ENCODE measurements around the gene ATP5PB.

The ATP5PB gene

DNA sequence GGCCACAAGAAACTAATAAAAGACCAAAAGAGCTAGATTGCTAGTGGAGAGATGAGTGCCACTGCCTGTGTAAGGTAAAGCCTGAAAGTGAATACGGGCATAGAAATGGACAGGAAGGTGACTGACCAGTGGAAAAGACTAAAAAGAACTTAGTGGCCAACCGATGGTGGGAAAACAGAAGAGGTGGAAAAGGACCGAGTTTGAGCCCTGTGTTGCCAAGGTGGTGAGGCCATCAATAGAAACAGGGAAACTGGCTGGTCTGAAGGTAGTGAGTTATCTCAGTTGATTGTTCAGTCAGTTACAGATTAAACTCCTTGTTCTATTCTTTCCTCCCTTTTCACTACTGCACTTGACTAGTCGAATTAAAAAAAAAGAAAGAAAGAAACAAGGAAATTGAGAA, 2.7 kb upstream of the ATP5PB start:
- no peak for DNase-seq (ENCODE audit: low read depth in 3 of 3, low spot score in 1 of 3)

DNA sequence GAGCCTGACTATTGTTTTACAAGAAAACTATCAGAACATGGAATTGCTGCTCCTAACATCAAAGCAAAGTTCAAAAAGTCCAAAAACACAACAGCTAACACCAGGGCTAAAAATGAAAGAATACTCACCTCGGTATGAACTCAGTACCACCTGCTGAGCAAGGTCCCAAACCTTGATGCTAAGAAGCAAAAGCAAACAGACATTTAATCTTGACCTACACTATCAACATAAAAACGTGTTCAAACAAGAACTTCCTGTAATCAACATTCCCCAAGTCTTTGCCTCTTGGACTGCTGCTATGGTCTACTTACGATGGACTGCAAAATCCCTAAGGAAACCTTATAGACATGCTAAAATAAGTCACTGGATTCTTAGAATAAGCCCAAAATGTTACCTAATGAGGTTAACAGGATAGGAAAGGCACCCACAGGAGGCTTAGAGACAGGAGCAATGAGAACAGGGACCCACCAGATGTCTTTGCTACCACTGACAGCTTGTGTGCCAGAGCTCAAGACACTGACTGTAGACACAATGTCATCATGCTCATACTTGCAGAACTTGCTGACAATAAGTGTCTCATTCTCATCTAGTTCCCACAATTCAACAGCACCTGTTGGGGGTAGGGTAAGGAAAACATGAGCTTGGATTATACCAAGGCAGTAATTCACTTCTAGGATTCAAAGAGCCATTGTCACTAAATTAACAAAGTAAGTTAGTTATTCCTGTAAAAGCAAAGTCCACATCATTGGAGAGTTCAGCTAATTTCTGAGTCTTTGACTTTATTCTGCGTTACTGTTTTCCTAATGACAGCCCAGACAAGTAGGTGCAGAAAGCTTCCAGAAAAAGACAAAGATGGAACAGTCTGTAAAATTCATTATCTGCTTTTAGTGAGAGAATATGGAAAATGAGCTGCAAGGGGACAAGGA, 2.0 kb upstream of the ATP5PB start:
- no peak for DNase-seq (ENCODE audit: low read depth in 3 of 3, low spot score in 1 of 3)

DNA sequence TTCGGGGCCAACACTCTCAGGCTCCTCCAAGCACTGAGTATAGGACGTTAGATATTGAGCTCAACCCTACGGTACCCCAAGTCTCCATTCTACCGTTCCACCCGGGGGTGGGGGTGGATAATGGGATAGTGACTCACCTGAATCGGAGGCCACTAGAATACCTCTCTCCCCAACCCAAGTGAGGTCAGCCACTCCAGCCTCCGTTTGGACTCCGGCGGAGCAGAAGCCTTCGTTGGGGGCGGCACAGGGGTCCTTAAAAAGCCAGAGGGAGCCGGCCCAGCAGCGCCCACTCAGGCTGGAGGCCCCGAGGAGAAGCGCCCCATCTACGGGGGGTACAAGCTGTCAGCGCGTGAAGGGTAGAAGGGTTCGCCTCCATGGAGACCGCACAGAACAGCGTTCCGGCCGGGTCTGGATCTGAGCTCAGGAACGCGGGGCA, 764 bp upstream of the ATP5PB start:
- DNase-seq (ENCODE audit: low read depth in 3 of 3, low spot score in 1 of 3), result peak in 1 of 3 donors; percentile 19

DNA sequence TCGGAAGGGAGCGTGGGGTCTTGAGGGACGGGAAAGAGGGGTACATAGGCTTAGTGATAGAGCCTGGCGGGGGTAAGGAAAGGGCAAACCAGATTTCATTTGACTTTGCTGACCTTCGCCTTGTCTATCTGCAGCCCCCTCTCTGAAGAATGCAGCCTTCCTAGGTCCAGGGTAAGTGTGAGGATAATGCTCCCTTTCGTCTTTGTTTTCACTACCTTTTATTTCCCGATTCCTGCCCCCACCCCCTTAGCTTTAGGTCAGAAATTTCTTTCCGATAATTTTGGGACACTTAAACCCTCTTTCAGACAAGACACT, 396 bp downstream of the ATP5PB start:
- no peak for DNase-seq (ENCODE audit: low read depth in 3 of 3, low spot score in 1 of 3)

DNA sequence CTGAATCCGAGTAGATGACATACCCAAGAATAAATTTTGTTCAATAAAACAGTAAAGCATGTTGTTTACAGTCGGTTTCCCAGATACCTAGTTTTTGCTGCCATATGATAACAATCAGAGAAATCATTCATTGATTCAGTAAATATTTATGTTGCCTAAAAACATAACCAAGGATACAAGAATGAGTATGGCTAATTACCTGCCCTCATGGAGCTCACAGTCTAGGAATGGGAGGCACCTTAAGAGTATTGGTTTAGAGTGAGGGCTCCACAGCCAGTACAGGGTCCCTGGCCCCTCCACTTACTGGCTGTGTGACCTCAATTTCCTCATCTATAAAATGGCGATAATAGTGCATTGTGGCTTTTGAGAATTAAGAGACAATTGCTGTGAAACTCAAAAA, 921 bp downstream of the ATP5PB start:
- DNase-seq (ENCODE audit: low read depth in 3 of 3, low spot score in 1 of 3), result no peak

DNA sequence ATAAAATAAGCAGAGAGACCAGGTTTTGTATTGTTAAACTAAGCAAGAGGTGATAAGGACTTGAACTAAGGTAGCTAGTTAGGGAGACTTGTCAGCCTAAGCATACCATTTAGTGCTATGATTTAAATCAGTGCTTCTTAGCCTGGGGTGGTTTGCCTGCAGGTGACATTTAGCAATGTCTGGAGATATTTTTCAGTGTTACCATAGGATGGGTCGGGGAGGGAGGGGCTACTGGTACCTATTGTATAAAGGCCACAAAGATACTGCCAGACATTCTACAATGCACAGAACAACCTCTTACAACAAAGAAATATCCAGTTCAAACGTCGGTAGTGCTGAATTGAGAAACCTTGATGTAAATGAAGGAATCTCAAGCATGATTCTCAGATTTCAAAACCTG, 3.3 kb downstream of the ATP5PB start:
- no peak for DNase-seq (ENCODE audit: low read depth in 3 of 3, low spot score in 1 of 3)

DNA sequence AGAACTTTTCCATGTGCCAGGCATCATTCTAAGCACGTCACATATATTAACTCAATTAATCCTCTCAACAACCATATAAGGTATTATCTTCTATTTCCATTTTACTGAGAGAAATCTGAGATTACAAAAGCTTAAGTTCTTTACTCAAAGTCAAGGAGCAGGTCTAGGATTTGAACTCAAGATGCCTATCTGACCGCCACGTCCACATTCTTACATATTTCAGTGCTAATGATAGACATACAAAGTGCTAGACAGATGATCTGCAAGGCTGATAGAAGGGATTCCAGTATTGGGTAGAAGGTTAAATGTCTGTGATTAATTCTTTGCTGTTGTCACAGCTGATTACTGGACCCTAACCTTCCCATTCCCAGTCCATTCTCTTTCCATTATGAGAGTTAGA, 4.4 kb downstream of the ATP5PB start:
- DNase-seq (ENCODE audit: low read depth in 3 of 3, low spot score in 1 of 3), result no peak

DNA sequence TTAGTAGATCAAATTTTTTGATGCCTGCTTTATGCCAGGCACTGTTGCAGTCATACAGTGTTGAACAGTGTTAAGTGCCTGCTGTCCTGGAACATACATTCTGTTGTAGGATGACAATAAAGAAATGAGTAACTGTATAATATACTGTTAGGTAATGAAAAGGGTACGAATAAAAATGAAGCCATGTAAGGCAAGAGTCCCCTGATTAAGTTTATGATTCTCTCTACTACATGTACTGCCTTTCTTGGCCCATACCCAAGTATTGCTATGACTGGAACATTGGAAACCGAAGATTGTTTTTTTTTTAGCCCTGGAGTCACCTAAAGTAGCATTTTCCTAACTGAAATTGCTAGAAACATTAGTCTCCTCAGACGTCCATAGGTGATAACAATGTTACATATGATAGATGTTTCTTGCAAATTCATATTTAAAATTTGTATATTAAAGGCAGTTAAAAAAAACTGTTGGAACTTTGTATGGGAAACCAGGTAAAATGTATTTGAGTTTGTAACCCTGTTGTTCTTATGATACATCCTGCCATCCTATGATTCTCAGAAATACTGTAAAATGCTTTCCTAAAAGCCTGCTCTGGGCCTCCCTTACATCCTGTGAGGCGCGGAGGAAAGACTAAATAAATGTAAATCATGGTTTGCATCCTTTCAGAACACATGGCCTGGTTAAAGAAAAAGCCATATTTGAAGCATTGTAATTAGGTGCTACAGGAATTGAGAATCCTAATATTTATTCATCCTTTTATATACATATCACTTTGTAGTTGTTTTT, 5.8 kb downstream of the ATP5PB start:
- no peak for DNase-seq (ENCODE audit: low read depth in 3 of 3, low spot score in 1 of 3)

DNA sequence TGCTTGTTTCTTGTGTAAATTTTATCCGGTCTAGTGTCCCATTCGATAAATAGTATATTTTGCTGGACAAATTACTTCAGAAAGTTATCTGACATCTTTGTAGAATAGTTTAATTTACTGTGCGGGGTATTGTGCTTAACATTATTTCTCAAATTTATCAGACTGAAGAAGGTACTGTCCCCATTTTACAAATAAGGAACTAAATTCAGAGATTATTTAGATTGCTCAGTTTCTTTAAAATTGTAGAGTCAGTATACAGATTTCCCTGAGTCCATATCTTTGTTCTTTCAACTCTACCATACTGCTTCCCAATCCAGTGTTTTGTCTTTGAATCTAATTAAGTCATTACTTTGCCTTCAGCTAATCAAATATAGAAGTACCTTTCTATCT, 6.4 kb downstream of the ATP5PB start:
- no peak for DNase-seq (ENCODE audit: low read depth in 3 of 3, low spot score in 1 of 3)

DNA sequence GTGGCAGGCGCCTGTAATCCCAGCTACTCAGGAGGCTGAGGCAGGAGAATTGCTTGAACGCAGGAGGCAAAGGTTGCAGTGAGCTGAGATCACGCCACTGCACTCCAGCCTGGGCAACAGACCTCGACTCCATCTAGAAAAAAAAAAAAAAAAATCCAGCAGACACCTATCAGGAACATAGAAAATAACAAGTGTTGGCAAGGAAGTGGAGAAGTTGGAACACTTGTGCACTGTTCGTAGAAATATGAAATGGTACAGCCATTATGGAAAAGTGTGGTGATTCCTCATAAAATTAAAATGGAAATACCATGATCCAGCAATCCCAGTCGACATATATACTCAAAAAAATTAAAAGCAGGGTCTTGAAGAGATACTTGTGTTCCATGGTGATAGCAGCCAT, 12.5 kb downstream of the ATP5PB start:
- DNase-seq (ENCODE audit: low read depth in 3 of 3, low spot score in 1 of 3), result no peak

DNA sequence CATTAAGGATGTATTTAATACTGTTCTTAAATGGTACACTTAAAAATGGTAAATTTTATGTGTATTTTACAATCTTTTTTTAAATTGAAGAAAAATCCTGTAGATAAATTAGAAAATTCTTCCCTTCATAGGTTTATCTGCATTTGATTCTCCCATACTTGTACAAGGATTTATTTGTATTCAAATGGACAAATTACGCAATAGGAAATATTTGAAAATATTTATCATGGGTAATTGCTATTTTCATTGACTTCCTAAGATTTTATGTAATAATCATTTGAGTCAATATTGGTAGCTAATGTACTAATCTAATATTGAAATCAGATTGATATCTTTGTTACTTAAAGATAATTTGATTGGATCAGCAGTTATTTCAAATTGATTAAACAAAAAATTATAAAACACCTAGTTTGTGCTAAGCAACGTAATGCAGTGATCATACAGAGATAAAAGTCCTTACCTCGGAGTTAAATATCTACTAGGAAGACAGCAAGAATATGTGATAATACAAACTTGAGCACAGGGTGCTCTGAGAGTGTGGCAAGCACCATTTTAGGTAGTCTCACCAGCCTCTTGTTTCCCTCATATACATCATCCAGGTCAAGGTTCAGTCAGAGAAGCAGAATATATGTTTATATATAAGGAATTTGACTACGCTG, 13.2 kb downstream of the ATP5PB start:
- DNase-seq (ENCODE audit: low read depth in 3 of 3, low spot score in 1 of 3), result no peak

DNA sequence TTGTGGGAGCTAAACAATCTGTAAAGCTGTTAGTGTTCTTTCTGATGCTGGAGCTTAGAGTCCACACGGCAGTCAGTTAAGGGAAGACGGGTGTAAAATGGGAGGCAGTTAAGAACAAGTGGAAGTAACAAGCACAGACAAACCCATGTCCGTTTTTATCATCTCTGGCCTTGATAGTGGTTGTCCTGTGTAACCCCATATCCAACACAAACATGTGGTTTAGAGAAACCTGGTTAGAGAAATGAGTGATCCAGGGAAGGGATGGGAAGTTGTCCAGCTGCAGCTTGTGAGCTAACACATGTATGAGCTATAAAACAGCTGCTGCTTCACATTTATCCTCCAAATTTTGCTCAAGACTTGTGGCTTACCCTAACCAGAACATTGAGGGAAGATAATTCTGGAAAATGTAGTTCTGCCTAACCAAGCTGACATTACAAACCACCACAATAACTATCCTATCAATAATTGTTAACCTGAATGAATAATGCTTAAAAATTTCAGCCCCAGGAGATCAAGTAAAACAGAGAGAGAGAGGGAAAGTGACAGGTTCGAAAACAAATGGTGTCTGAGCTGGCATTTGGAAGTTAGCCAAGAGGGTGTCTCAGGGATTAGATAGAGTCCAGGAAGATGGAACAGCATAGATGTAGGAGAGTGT, 13.9 kb downstream of the ATP5PB start:
- DNase-seq (ENCODE audit: low read depth in 3 of 3, low spot score in 1 of 3), result no peak

DNA sequence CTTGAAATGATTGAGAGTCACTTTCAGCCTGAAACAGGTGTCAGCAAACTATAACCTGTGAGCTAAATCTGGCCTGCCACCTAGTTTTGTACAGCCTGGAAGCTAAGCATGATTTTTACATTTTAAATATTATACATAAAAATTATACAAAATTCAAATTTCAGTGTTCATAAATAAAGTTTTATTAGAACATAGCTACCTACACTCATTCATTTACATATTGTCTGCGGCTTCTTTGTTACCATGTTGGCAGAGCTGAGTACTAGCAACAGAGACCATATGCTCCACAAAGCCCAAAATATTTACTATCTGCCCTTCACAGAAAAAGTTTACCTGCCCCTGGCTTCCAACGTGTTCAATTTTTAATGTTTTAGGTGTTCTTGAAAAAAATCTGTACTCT, 16.5 kb downstream of the ATP5PB start:
- DNase-seq (ENCODE audit: low read depth in 3 of 3, low spot score in 1 of 3), result no peak

DNA sequence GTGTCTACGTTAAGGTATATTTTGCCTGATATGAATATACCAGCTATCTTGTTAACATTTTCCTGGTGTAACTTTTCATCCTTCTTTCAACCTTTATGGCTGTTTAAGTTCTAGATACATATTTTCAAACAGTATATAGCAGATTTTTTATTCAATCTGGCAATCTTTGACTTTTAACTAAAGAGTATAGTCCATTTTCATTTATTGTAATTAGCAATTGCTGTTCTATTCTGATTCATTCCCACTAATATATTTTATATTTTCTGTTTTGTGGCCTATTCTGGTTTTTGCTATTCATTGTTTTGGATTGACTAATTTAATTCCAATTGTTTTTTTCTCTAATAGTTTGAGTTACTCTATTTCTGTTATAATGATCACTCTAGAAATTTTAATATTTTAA, 17.2 kb downstream of the ATP5PB start:
- no peak for DNase-seq (ENCODE audit: low read depth in 3 of 3, low spot score in 1 of 3)

DNA sequence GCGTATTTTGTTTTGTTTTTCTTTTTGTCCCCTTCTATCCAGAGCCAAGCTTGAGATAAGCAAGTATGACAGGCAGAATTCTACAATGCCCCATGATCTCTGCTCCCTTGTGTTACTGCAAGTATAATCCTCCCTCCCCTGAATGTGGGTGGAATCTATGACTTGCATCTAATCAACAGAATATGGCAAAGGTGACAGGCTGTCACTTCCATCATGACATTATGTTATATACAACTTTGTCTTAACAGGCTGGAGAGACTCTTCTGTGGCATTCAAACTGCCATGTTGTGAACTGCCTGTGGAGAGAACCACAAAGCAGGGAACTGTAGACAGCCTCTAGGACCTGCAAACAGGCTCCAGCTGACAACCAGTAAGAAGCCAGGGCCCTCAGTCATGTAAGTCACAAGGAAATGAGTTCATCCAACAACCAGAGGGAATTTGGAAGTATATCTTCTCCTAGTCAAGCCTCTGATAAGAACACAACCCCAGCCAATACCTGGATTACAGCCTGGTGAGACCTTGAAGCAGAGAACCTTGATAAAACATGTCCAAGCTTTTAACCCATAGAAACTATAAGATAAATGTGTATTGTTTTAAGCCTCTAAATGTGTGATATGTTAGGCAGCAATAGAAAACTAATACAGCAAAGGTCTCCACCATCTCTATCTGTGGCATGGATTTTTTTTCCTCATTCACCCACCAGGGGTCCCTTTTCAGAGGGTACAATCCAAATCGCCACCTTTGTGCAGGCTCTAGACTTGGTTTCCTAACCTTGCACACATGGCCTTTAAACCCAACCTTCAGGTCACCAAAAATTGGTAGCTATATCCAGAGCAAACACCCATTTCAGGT, 18.8 kb downstream of the ATP5PB start:
- no peak for DNase-seq (ENCODE audit: low read depth in 3 of 3, low spot score in 1 of 3)

DNA sequence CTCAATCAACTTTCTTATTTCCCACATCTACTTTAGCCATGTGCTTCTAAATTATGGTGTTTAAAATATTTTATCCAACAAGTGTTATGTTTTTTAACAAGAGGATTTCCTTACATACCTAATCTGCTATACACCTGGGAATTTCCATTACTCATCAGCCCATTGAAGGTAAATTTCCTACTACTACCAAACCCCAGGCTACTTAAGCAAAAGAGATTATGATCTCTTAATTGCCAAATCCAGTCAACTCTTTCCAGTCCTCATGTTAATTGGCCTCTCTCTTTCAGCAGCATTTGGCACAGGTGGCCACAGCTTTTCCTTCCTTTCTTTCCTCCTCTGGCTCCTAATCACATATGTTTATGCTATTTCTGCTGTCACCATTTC, 19.4 kb downstream of the ATP5PB start:
- DNase-seq (ENCODE audit: low read depth in 3 of 3, low spot score in 1 of 3), result no peak

DNA sequence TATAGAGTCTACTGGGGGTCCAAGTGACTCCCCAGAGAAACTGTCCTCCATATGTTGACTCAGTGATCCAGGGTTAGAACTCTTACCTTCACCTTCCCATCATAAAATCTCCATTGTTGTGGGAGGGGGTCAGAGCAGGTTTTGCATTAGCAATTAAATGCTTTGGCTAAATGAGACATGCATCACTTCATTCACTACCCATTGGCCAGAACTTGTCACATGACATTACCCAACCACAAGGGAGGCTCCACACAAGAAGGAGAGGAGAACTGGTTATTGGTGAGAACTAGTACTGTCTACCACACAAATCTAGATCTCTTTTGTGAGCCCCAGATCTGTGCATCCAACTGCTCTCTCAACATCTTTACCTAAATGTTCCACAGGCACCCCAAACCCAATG, 20.3 kb downstream of the ATP5PB start:
- no peak for DNase-seq (ENCODE audit: low read depth in 3 of 3, low spot score in 1 of 3)

DNA sequence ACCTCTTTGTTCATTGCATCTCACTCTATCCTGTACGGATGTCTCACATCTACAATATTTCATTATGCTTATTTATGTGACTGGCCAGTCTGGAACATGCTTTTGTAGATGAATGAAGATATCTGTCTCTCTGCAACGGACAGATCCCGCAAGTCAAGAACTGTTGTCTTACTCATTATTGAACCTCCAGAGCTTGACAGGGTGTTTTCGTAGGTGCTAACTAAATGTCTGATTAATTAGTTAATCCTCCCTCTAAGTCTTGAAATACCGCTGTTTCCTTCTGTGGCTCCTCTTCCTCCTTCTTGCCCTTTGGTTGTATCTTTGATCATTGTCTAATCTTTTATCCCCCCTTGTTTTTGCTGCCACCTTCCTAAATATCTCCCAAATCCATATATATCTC, 21.3 kb downstream of the ATP5PB start:
- no peak for DNase-seq (ENCODE audit: low read depth in 3 of 3, low spot score in 1 of 3)

DNA sequence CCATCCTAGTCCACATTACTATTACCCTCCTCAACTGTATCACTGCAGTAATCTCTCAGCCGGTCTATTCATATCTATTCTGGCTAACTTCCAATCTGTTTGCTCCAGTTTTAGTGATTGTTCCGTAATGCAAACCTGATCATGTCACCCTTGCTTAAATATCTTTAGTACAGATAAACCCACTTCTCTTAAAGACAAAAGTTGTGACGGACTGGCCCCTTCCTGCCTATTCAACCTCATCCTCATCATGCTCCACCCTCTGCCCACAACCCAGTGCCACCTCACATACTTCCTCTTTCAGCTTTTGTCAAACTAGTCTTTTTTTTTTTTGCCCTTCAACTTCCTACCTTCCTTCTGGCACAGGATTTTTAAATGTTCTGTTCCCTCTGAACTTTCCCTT, 21.7 kb downstream of the ATP5PB start:
- DNase-seq (ENCODE audit: low read depth in 3 of 3, low spot score in 1 of 3), result peak in 2 of 3 donors; percentile 21 to 45

DNA sequence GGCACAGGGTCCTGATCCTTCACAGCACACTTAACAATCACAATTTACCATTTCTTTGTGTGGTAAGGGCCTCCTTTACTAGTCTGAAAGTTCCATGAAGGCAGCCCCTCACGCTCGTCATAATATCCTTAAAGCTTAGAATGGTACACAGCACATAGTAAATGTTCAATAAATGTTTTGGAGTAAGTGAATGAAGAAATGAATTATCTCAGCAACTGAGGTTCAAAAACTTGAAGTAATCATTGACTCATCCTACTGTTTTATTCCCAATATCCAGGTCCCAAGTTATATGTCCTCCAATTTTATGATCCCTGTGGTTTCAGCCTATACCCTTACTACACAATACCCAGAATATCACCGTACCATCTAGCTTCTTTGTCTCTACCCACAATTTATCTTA, 22.3 kb downstream of the ATP5PB start:
- no peak for DNase-seq (ENCODE audit: low read depth in 3 of 3, low spot score in 1 of 3)

DNA sequence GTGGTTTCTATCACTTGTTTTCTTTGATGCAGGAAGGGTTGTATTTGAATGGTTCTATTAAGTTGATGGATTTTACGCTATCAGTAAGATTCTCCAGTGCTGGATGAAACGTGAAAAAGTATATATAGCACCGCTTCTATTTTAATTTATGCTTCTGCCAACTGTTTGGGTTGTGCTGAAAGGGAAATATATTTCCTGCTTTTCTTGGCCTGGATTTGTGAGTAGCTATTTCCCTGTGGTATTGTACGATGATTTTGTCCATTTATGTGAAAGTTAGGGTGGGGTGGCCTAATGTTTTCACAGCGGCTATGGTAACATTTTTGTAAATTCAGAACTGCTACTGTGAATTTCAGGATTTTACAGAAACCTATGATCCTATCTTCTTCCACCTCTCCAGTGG, 24.8 kb downstream of the ATP5PB start:
- no peak for DNase-seq (ENCODE audit: low read depth in 3 of 3, low spot score in 1 of 3)

Data from stimulated activated CD4-positive, alpha-beta T cell treated with anti-CD3 and anti-CD28 coated beads, TNF-alpha, amount 100 ng/mL, for 1 hour (primary cell).